ENCODE measurements around the gene DEDD. TPM values are rescaled to one million over a fixed set of nuclear protein-coding genes. Genes with fewer than 3 reads are reported as not detected.

DEDD gene
- total and polyA plus RNA-seq, 10 of the 15 experiments (the other 5 are each of a cell fraction or from before 2014, with no cell fraction given): 13.6 to 33.9 (median 30.3) TPM

DNA sequence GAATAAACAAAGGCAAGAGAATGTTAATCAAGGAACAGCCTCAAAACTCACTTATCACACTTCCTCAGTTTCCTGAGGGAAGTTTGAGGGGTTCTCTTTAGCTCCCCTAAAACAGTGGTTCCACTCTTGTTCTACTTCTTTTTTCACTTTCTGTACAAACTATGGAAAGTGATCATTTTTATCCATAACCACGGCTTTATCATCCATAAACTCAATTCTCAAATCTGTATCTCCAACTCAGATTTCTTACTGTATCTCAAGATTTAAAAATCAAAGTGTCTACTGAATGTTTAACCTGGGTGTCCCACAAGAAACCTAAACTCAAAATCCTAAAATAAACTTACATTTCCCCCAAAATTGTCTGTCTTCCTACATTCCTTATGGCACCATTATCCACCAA is 18.6 kb downstream of the DEDD start:
- POLR2A ChIA-PET: interaction anchor here (1.0 kb wide), 1 partner anchor 40 kb away, joined by 3 read pairs; the partner anchor contains the start of gene UFC1
- CTCF ChIA-PET: no interaction called here
- ATAC-seq: no peak
- in situ Hi-C loops (cut with MboI): no loop called here
- peaks cover 3% of the 10 kb centered on the region for H3K4me1 ChIP-seq (ENCODE audit: control insufficient read depth, insufficient read depth, low read length)
- H3K27ac ChIP-seq (ENCODE audit: control insufficient read depth, insufficient read depth): no peak overlapping the region
- no peak for FAIRE-seq
- H3K9ac ChIP-seq (ENCODE audit: control insufficient read depth, insufficient read depth, low read length): no peak overlapping the region
- no peaks in the 10 kb centered on the region for H4K20me1 ChIP-seq (ENCODE audit: control insufficient read depth, insufficient read depth)
- SMC1A ChIA-PET (ENCODE audit: uncharacterized antibody, unreplicated experiment): interaction anchor here (1.0 to 1.7 kb wide), 3 partner anchors 19 to 33 kb away, joined by 3 to 4 read pairs (median 3); no protein-coding TSS in a partner anchor
- no peak overlapping the region for H2AFZ ChIP-seq (ENCODE audit: control insufficient read depth, low read depth, low read length)
- H3K4me3 ChIP-seq: no peak overlapping the region; the same call in 1 of the 2 replicates
- H3K27me3 ChIP-seq (replicated peaks in 1 of 2; ENCODE audit: control insufficient read depth in 2 of 2, insufficient read depth in 2 of 2, low read length in 1 of 2): no peaks in the 10 kb centered on the region
- no peaks in the 10 kb centered on the region for H3K9me3 ChIP-seq (replicated peaks; ENCODE audit: control insufficient read depth, insufficient read depth, low read length)
- DNase-seq (ENCODE audit: low read depth, low spot score): no peak
- RAD21 ChIA-PET (ENCODE audit: unreplicated experiment): no interaction called here
- peaks cover 85% of the 10 kb centered on the region for H3K79me2 ChIP-seq (ENCODE audit: control insufficient read depth, insufficient read depth, low read length)
- TF ChIP-seq RCOR1 (conservative IDR thresholded peaks at IDR 0.05; ENCODE audit: low read depth, low read length) (no peak), MYC (IDR thresholded peaks at IDR 0.05; ENCODE audit: insufficient read depth, insufficient read length, insufficient replicate concordance, low read length, severe bottlenecking) (no peak), ZSCAN29 (IDR thresholded peaks at IDR 0.05) (no peak), CREB1 (IDR thresholded peaks at IDR 0.05; ENCODE audit: low read depth) (no peak), ZNF24 (IDR thresholded peaks at IDR 0.05) (no peak), EP300 (IDR thresholded peaks at IDR 0.05; ENCODE audit: borderline replicate concordance in 1 of 2, control insufficient read depth in 1 of 2, low read depth in 2 of 2, low read length in 2 of 2) (no peak), NFIC (IDR thresholded peaks at IDR 0.05; ENCODE audit: low read depth, low read length) (no peak), ZNF274 (IDR thresholded peaks at IDR 0.05; ENCODE audit: insufficient read depth, insufficient read length) (no peak), STAT3 (IDR thresholded peaks at IDR 0.05; ENCODE audit: low read depth, low read length) (no peak)
- WGBS (ENCODE audit: insufficient coverage, insufficient replicate concordance, low lambda C conversion rate, missing lambda C conversion rate): 5% methylated on average over 1 of the region's 1 CpG
- BruUV-seq (replicated peaks): no TSS peak
- H3K36me3 ChIP-seq (ENCODE audit: control insufficient read depth in 2 of 2, insufficient read depth in 2 of 2, low read length in 1 of 2): peaks cover 0 to 2% of the 10 kb centered on the region in 2 experiments; a peak in 1 of 4 replicates
- intact Hi-C loops (cut with micrococcal nuclease; ENCODE audit: unreplicated experiment): no loop called here
- H3K4me2 ChIP-seq (ENCODE audit: control insufficient read depth, insufficient read depth): no peak overlapping the region

Measured in GM12878 (cell line).